ENCODE data around the gene NUCKS1. TPM values are rescaled to one million over a fixed set of nuclear protein-coding genes. Genes with fewer than 3 reads are reported as not detected.
A peak's percentile ranks its signal among the peaks of the same experiment; 100 is the strongest.

Gene NUCKS1
- total and polyA plus RNA-seq, 8 donors = 15.1 to 91.4 (median 53.5) TPM

DNA sequence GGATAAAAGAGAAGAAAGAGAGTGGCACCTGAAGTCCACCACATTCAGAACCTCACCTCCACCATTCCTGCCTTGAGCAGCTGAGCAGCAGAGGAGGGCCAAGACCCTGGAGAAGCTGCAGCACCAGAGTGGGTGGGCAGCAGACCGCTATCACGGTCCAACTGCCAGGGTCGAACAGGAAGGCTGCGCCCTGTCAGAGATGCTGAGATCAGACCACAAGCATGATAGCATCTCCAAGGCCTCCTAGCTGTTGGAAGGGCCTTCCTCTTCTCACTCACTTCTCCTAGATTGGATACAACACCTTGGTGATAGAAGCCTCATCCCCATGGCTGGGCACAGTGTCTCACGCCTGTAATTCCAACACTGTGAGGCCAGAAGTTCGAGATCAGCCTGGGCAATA, 57.6 kb downstream of the NUCKS1 start:
- intact Hi-C loops (cut with DNase I) = no loop called here
- Histone ChIP-seq H3K27ac (no peak overlapping the region), H3K9me3 (no peaks in the 10 kb centered on the region), H3K27me3 (no peaks in the 10 kb centered on the region), H3K36me3 (no peaks in the 10 kb centered on the region), H3K4me3 (no peak overlapping the region), H3K4me1 (no peaks in the 10 kb centered on the region)
- WGBS, 2 donors = 84 to 92% methylated on average over 6 of the region's 6 CpGs
- ATAC-seq (no peak), FAIRE-seq (no peak), DNase-seq (no peak)
- TF ChIP-seq, protein P1, sequence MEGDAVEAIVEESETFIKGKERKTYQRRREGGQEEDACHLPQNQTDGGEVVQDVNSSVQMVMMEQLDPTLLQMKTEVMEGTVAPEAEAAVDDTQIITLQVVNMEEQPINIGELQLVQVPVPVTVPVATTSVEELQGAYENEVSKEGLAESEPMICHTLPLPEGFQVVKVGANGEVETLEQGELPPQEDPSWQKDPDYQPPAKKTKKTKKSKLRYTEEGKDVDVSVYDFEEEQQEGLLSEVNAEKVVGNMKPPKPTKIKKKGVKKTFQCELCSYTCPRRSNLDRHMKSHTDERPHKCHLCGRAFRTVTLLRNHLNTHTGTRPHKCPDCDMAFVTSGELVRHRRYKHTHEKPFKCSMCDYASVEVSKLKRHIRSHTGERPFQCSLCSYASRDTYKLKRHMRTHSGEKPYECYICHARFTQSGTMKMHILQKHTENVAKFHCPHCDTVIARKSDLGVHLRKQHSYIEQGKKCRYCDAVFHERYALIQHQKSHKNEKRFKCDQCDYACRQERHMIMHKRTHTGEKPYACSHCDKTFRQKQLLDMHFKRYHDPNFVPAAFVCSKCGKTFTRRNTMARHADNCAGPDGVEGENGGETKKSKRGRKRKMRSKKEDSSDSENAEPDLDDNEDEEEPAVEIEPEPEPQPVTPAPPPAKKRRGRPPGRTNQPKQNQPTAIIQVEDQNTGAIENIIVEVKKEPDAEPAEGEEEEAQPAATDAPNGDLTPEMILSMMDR (IDR thresholded peaks at IDR 0.05) = no peak

GRCh38 chr1:205690122-205690756, 59.7 kb downstream of the NUCKS1 start:
- Histone ChIP-seq H3K36me3 (no peaks in the 10 kb centered on the region), H3K27ac (no peak overlapping the region), H3K4me1 (no peaks in the 10 kb centered on the region), H3K27me3 (no peaks in the 10 kb centered on the region), H3K4me3 (no peak overlapping the region), H3K9me3 (no peaks in the 10 kb centered on the region)
- intact Hi-C loops (cut with DNase I) = no loop called here
- no peak for FAIRE-seq
- WGBS, 2 donors = 83 to 84% methylated on average over 8 of the region's 8 CpGs
- no peak for ATAC-seq
- DNase-seq = no peak
- TF ChIP-seq, protein P1 (IDR thresholded peaks at IDR 0.05) = no peak

- intact Hi-C loops (cut with DNase I) = no loop called here
- no peak overlapping the region for H3K27ac ChIP-seq
- no peaks in the 10 kb centered on the region for H3K36me3 ChIP-seq
- no peak overlapping the region for H3K4me3 ChIP-seq
- no peaks in the 10 kb centered on the region for H3K9me3 ChIP-seq
- no peaks in the 10 kb centered on the region for H3K27me3 ChIP-seq
- TF ChIP-seq, protein P1 (IDR thresholded peaks at IDR 0.05) = no peak
- ATAC-seq (no peak), DNase-seq (no peak), FAIRE-seq (no peak)
- no peaks in the 10 kb centered on the region for H3K4me1 ChIP-seq
- WGBS, 2 donors = 88 to 96% methylated on average over 5 of the region's 5 CpGs
These were observed 60.5 kb downstream of the NUCKS1 start for GRCh38 chr1:205689479-205689878.

GRCh38 chr1:205688171-205689080, 61.6 kb downstream of the NUCKS1 start:
- Histone ChIP-seq H3K9me3 (no peaks in the 10 kb centered on the region), H3K27ac (no peak overlapping the region), H3K4me3 (no peak overlapping the region), H3K4me1 (no peaks in the 10 kb centered on the region), H3K36me3 (no peaks in the 10 kb centered on the region), H3K27me3 (no peaks in the 10 kb centered on the region)
- WGBS, 2 donors = 71 to 79% methylated on average over 7 of the region's 7 CpGs
- TF ChIP-seq, protein P1 (IDR thresholded peaks at IDR 0.05) = no peak
- DNase-seq (peak in 1 of 6 donors; percentile 3), FAIRE-seq (no peak), ATAC-seq (no peak)
- intact Hi-C loops (cut with DNase I) = no loop called here

GRCh38 chr1:205687242-205687641, 62.7 kb downstream of the NUCKS1 start:
- Histone ChIP-seq H3K36me3 (no peaks in the 10 kb centered on the region), H3K27me3 (no peaks in the 10 kb centered on the region), H3K4me3 (no peak overlapping the region), H3K4me1 (no peaks in the 10 kb centered on the region), H3K27ac (no peak overlapping the region), H3K9me3 (no peaks in the 10 kb centered on the region)
- no peak for FAIRE-seq
- ATAC-seq = no peak
- DNase-seq = no peak
- TF ChIP-seq, protein P1 (IDR thresholded peaks at IDR 0.05) = no peak
- WGBS, 2 donors = 79 to 82% methylated on average over 2 of the region's 2 CpGs
- intact Hi-C loops (cut with DNase I) = no loop called here
